Lung (tissue), 12 donors: ENCODE results near the gene ACSF2. TPM values are rescaled to one million over a fixed set of nuclear protein-coding genes. Genes with fewer than 3 reads are reported as not detected.

Experiments
- ATAC-seq: fragments of 200-7000 bp; cut with Tn5 transposase; one replicate; pipeline ENCODE4 v1.9.1; 2020; ENCODE audit warnings: moderate number of reproducible peaks; ENCODE audit not compliant: insufficient read depth, low FRiP score
- DNase-seq, 3 donors: peaks; one replicate each; pipeline ENCODE4 v3.0.0-alpha.2; 2013 to 2017
- H3K27ac ChIP-seq, 2 donors: one replicate each; pipeline ENCODE4 v1.5.1; 2013; ENCODE audit warnings: mild to moderate bottlenecking in 2 of 2, moderate library complexity in 2 of 2, control low read depth in 1 of 2, inconsistent platforms in 1 of 2, low read depth in 1 of 2, low read length in 1 of 2
- H3K27me3 ChIP-seq, 3 donors: one replicate each; pipeline ENCODE4 v1.5.1; 2013; ENCODE audit warnings: low read length in 2 of 3; ENCODE audit not compliant: control insufficient read depth in 3 of 3, insufficient read depth in 3 of 3
- H3K36me3 ChIP-seq, 4 donors: one replicate each; pipeline ENCODE4 v1.5.1; 2013; ENCODE audit warnings: low read length in 4 of 4, mild to moderate bottlenecking in 1 of 4, moderate library complexity in 1 of 4; ENCODE audit not compliant: control insufficient read depth in 4 of 4, insufficient read depth in 4 of 4
- H3K4me1 ChIP-seq, 5 donors: one replicate each; pipeline ENCODE4 v1.5.1; 2013; ENCODE audit warnings: low read length in 5 of 5, mild to moderate bottlenecking in 2 of 5, moderate library complexity in 1 of 5; ENCODE audit not compliant: control insufficient read depth in 5 of 5, insufficient read depth in 5 of 5
- H3K4me3 ChIP-seq: one replicate; pipeline ENCODE4 v1.5.1; 2013; ENCODE audit warnings: mild to moderate bottlenecking, control low read depth, moderate library complexity
- H3K9ac ChIP-seq, 2 donors: one replicate each; pipeline ENCODE4 v1.5.1; 2013; ENCODE audit warnings: low read length in 2 of 2, control low read depth in 1 of 2; ENCODE audit not compliant: insufficient read depth in 1 of 2
- H3K9me3 ChIP-seq, 4 donors: one replicate each; pipeline ENCODE4 v1.5.1; 2013; ENCODE audit warnings: low read length in 3 of 4, mild to moderate bottlenecking in 1 of 4, moderate library complexity in 1 of 4; ENCODE audit not compliant: control insufficient read depth in 4 of 4, insufficient read depth in 3 of 4
- CTCF ChIP-seq: IDR thresholded peaks from 2 replicates; pipeline ENCODE4 v1.5.1; 2012; ENCODE audit warnings: mild to moderate bottlenecking; ENCODE audit errors: control extremely low read depth, extremely low read depth
- WGBS, 2 donors: extraction: QIAGEN DNeasy Blood & Tissue Kit; methylation state at CpG; one replicate each; pipeline ENCODE4 v1.1.7; 2013; 5-methylcytosine and 5-hydroxymethylcytosine counted together
- polyA plus RNA-seq, 2 donors: library from polyadenylated mRNA; stranded (reverse); fragments of 200-250 nt; gene quantifications; one replicate each; pipeline ENCODE4 v1.2.1, GENCODE V29; 2013
- total RNA-seq, 2 donors: library from RNA; depleted of rRNA in 1 of 2; stranded (reverse); fragments of >200 nt in 1 of 2; gene quantifications; one replicate each; pipeline ENCODE4 v1.2.1, GENCODE V29; 2014 to 2021
- donor health status: control.
- donor health status: control.
- donor health status: Bipolar disorder and iron deficiency.
- donor health status: healthy.
- donor health status: DM: yes; HTN: yes; CAD: no.

ACSF2 gene
- total and polyA plus RNA-seq, 4 donors = 23.5 to 79.2 (median 70.9) TPM

GRCh38 chr17:50382931-50383330 is 43.1 kb upstream of the ACSF2 start:
- no peak overlapping the region for H3K27ac ChIP-seq
- no peak for DNase-seq
- H3K4me1 ChIP-seq = no peaks in the 10 kb centered on the region
- H3K9ac ChIP-seq = no peak overlapping the region
- no peak for TF ChIP-seq CTCF
- H3K36me3 ChIP-seq = peaks cover 23 to 65% (median 42%) of the 10 kb centered on the region in 4 donors
- WGBS, 2 donors = 95 to 98% methylated on average over 12 of the region's 12 CpGs
- no peak for ATAC-seq
- H3K9me3 ChIP-seq = no peaks in the 10 kb centered on the region
- no peak overlapping the region for H3K4me3 ChIP-seq
- no peaks in the 10 kb centered on the region for H3K27me3 ChIP-seq

- Histone ChIP-seq H3K4me3 (no peak overlapping the region), H3K9ac (no peak overlapping the region), H3K27me3 (no peaks in the 10 kb centered on the region), H3K36me3 (peaks cover 31 to 76% (median 51%) of the 10 kb centered on the region in 4 donors), H3K27ac (no peak overlapping the region), H3K9me3 (no peaks in the 10 kb centered on the region), H3K4me1 (no peaks in the 10 kb centered on the region)
- no peak for TF ChIP-seq CTCF
- no peak for ATAC-seq
- DNase-seq = no peak
- 78 to 89% methylated on average over 3 of the region's 3 CpGs for WGBS, 2 donors
Measured at GRCh38 chr17:50386510-50386909, 39.5 kb upstream of the ACSF2 start.

GRCh38 chr17:50388728-50389127 is 37.3 kb upstream of the ACSF2 start:
- ATAC-seq (no peak), DNase-seq (no peak)
- WGBS, 2 donors = 94 to 98% methylated on average over 3 of the region's 3 CpGs
- H3K36me3 ChIP-seq = peaks cover 46 to 80% (median 55%) of the 10 kb centered on the region in 4 donors
- no peak for TF ChIP-seq CTCF
- H3K4me3 ChIP-seq = no peak overlapping the region
- no peaks in the 10 kb centered on the region for H3K4me1 ChIP-seq
- H3K27ac ChIP-seq = no peak overlapping the region
- H3K27me3 ChIP-seq = no peaks in the 10 kb centered on the region
- no peak overlapping the region for H3K9ac ChIP-seq
- H3K9me3 ChIP-seq = no peaks in the 10 kb centered on the region

GRCh38 chr17:50389534-50389933 is 36.5 kb upstream of the ACSF2 start:
- Histone ChIP-seq H3K27ac (no peak overlapping the region), H3K4me3 (no peak overlapping the region), H3K9me3 (no peaks in the 10 kb centered on the region), H3K9ac (no peak overlapping the region), H3K27me3 (no peaks in the 10 kb centered on the region), H3K36me3 (peaks cover 42 to 77% (median 57%) of the 10 kb centered on the region in 4 donors), H3K4me1 (peaks cover 0 to 2% (median 0%) of the 10 kb centered on the region in 5 donors)
- ATAC-seq (no peak), DNase-seq (no peak)
- WGBS, 2 donors = 96 to 98% methylated on average over 6 of the region's 6 CpGs
- TF ChIP-seq CTCF = no peak
